Right atrium auricular region (tissue), 2 donors: ENCODE measurements around the gene BPIFB2. TPM values are rescaled to one million over a fixed set of nuclear protein-coding genes. Genes with fewer than 3 reads are reported as not detected.

ENCODE experiments used
- DNase-seq: peaks from one replicate; pipeline ENCODE4 v3.0.0-alpha.2; 2019; ENCODE audit warnings: low spot score
- H3K27ac ChIP-seq, 2 donors: fragments of 200-600 bp; sonication (generic); 1 replicate in 1 of 2; 2 replicates in 1 of 2; pipeline ENCODE4 v1.5.1; 2016 to 2019
- H3K27me3 ChIP-seq, 2 donors: fragments of 200-600 bp; sonication (generic); one replicate each; pipeline versions ENCODE4 v1.5.1 to v1.6.0; 2017 to 2019
- H3K36me3 ChIP-seq: fragments of 200-600 bp; sonication (generic); one replicate; pipeline ENCODE4 v1.5.1; 2016
- H3K4me1 ChIP-seq, 2 donors: fragments of 200-600 bp; sonication (generic); one replicate each; pipeline versions ENCODE4 v1.5.1 to v1.6.0; 2017 to 2019
- H3K4me3 ChIP-seq, 2 donors: fragments of 200-600 bp; sonication (generic); 1 replicate in 1 of 2; 2 replicates in 1 of 2; pipeline ENCODE4 v1.5.1; 2017 to 2019; ENCODE audit warnings: mild to moderate bottlenecking in 1 of 2, moderate library complexity in 1 of 2
- H3K9me3 ChIP-seq, 2 donors: fragments of 200-600 bp; sonication (generic); one replicate each; pipeline ENCODE4 v1.5.1; 2019
- CTCF ChIP-seq, 2 donors: fragments of 200-600 bp; sonication (generic); IDR thresholded peaks; one replicate each; pipeline ENCODE4 v1.5.1; 2019; ENCODE audit warnings: antibody characterized with exemption in 2 of 2
- total RNA-seq, 2 donors: library from RNA; depleted of rRNA; stranded (reverse); fragments of >200 nt; gene quantifications; one replicate each; pipeline ENCODE4 v1.1.0, GENCODE V29; 2016

The BPIFB2 gene
- total RNA-seq, 2 donors from 2014 or later = not detected

- H3K27me3 ChIP-seq = no peaks in the 10 kb centered on the region
- H3K9me3 ChIP-seq = no peaks in the 10 kb centered on the region
- TF ChIP-seq CTCF (IDR thresholded peaks at IDR 0.05) = no peak
- DNase-seq = peak; percentile 46
- H3K4me1 ChIP-seq = no peaks in the 10 kb centered on the region
- H3K36me3 ChIP-seq = no peaks in the 10 kb centered on the region
- no peak overlapping the region for H3K27ac ChIP-seq
- H3K4me3 ChIP-seq = no peak overlapping the region
Measured at GRCh38 chr20:32965581-32966373, 41.7 kb upstream of the BPIFB2 start.

DNA sequence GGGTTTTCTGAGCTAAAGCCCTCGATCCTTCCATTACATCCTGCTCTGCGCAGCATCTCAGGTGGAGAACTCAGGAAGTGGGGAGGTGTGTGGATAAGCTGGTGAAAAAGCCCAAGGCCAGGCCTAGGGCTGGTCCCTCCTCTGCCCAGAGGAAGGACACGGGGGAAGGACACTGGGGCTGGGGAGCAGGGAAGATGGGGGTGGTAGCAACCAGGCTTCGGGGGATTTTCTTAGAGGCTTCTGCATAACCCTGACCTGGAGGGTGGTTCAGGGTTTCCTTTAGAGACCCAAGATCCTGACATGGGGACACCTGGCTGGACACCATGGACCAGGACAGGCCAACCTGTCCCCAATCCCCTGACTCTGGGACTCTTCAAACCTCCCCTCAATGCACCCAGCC, 41.1 kb upstream of the BPIFB2 start:
- H3K4me1 ChIP-seq = peaks cover 0 to 1% of the 10 kb centered on the region in 2 donors
- DNase-seq = peak; percentile 11
- no peak overlapping the region for H3K4me3 ChIP-seq
- TF ChIP-seq CTCF (IDR thresholded peaks at IDR 0.05) = no peak
- H3K9me3 ChIP-seq = no peaks in the 10 kb centered on the region
- H3K27me3 ChIP-seq = no peaks in the 10 kb centered on the region
- no peak overlapping the region for H3K27ac ChIP-seq
- H3K36me3 ChIP-seq = no peaks in the 10 kb centered on the region

DNA sequence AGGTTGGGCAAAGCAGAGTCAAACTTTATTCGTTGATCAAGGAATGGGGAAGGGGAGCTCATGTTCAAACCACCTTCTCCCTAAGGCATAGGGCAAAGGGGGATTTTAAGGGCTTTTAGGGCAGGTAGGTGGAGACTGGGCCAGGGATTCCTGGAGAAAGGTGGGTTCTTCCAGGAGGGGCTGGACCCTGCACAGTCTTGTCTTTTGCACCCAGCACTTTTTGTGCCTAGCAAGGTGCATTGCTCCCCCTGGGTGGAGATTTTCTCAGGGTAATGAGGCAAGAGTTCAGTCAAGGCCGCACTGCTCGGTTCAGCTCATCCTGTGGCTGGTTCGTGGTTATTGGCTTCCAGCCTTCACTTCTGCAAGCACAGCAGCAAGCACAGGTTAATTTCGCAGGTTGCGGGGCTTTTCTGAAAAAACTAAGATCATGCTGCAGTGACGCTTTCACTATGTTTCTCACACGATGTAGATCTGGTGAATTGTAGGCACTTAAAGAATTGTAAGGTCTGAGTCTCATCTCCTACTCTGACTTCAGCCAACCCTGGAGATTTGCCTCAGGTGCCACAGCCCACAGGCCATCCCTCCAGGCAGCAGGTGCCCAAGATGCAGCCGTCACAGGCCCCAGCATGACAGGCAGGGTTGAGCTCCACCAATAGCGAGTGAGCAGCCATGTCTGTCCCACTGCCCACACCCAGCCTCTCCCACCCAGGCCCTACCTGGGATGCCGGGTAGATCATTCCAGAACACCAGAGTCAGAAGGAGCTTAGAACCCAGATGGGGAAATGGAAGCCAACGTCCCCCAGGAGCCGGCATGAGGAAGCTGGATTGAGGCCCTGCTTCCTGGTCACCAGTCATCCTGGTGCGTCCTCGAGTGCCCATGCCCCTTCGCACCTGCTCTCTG, 40.4 kb upstream of the BPIFB2 start:
- peaks cover 0 to 9% of the 10 kb centered on the region in 2 donors for H3K4me1 ChIP-seq
- no peak overlapping the region for H3K27ac ChIP-seq
- peak; percentile 48 for DNase-seq

DNA sequence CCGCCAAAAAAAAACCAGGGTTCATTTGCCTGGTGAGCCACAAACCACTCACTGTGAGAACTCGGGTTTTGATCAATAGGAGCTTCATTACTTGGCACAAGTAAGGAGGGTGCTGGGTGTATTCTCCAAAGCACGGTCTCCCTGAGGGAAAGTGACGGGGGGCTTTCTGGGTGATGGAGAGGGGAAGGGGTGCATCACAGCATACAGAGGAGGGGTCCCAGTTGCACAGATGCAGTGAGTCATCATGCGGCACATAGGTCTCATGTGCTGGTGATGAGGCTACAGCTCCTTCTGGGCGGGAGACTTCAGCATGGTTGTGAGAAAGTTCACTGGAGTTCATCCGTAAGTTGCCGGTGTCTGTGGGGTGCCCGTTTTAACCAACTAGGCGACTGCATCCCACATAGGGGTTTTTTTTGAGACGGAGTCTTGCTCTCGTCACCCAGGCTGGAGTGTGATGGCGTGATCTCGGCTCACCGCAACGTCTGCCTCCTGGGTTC, 39.5 kb upstream of the BPIFB2 start:
- no peaks in the 10 kb centered on the region for H3K27me3 ChIP-seq
- H3K4me3 ChIP-seq = no peak overlapping the region
- no peak for TF ChIP-seq CTCF (IDR thresholded peaks at IDR 0.05)
- H3K36me3 ChIP-seq = no peaks in the 10 kb centered on the region
- H3K9me3 ChIP-seq = no peaks in the 10 kb centered on the region
- no peak for DNase-seq
- no peak overlapping the region for H3K27ac ChIP-seq
- H3K4me1 ChIP-seq = peaks cover 0 to 12% of the 10 kb centered on the region in 2 donors

More for the DNA sequence above, 40.4 kb upstream of the BPIFB2 start:
- no peak for TF ChIP-seq CTCF (IDR thresholded peaks at IDR 0.05)
- H3K27me3 ChIP-seq = no peaks in the 10 kb centered on the region
- no peaks in the 10 kb centered on the region for H3K36me3 ChIP-seq
- H3K4me3 ChIP-seq = no peak overlapping the region
- no peaks in the 10 kb centered on the region for H3K9me3 ChIP-seq

- H3K27me3 ChIP-seq = no peaks in the 10 kb centered on the region
- H3K4me1 ChIP-seq = peaks cover 0 to 12% of the 10 kb centered on the region in 2 donors
- no peak overlapping the region for H3K4me3 ChIP-seq
- no peaks in the 10 kb centered on the region for H3K9me3 ChIP-seq
- TF ChIP-seq CTCF (IDR thresholded peaks at IDR 0.05) = no peak
- no peaks in the 10 kb centered on the region for H3K36me3 ChIP-seq
- peak; percentile 44 for DNase-seq
- no peak overlapping the region for H3K27ac ChIP-seq
Measured at GRCh38 chr20:32968478-32969241, 38.8 kb upstream of the BPIFB2 start.
